Body of pancreas (tissue), 4 donors: ENCODE results near the gene ZNF511.

Experiments
- CTCF ChIP-seq, 7 experiments: fragments of 450-650 bp in 4 of 7; fragments of 200-600 bp in 3 of 7; sonication (generic) in 3 of 7; IDR thresholded peaks; one replicate each; pipeline ENCODE4 v1.5.1; 2016 to 2019; ENCODE audit warnings: antibody characterized with exemption in 7 of 7
- POLR2A ChIP-seq, 3 donors: fragments of 450-650 bp; IDR thresholded peaks; one replicate each; pipeline ENCODE4 v1.6.1; 2016; ENCODE audit warnings: antibody characterized with exemption in 3 of 3, mild to moderate bottlenecking in 2 of 3

GRCh38 chr10:133272964-133273420, 35.7 kb upstream of the ZNF511 start:
- TF ChIP-seq CTCF (IDR thresholded peaks at IDR 0.05): no peak
- TF ChIP-seq POLR2A (IDR thresholded peaks at IDR 0.05): no peak
